Middle frontal gyrus (tissue), 1 donor: ENCODE results near the gene CPNE1.

ENCODE experiments used
- DNase-seq: peaks from one replicate; pipeline ENCODE4 v3.0.0-alpha.2; 2015; ENCODE audit warnings: low spot score; ENCODE audit errors: extremely low spot score

CPNE1 gene

DNA sequence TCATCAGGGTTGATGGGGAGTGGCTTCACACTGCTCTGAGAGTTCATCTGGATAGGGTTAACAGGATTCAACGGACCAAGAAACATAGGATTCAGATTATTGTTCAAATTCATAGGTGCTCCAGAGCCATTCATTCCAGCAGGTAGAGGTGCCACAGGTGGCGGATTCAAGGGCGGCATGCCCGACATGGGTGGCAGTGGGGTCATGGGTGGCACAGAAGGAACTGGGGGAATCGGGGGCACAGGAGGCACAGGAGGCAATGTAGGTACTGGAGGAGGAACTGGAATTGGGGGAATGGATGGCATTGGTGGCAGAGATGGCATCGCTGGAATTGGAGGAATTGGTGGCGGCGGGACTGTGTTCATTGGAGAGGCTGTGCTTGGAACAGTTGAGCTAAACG is 10.3 kb downstream of the CPNE1 start:
- DNase-seq: no peak

DNA sequence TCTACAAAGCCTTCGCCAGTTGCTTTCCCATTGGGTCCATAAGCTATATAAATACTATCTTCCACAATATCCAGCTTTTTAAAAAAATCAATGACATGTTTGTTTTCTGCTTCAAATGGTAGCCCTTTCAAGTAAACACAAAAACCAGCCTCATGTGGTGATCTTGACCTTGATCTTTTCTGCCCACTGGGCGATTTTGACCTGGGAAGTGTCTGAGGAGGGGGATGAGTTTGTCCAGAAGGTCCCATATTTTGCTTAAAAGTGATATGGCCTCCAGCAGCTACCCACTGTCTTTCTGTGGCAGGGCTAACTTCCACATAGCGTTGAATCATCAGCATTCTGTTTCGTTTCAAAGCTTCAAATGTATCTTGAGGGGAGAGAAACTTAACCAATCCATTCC is 10.8 kb downstream of the CPNE1 start:
- no peak for DNase-seq

DNA sequence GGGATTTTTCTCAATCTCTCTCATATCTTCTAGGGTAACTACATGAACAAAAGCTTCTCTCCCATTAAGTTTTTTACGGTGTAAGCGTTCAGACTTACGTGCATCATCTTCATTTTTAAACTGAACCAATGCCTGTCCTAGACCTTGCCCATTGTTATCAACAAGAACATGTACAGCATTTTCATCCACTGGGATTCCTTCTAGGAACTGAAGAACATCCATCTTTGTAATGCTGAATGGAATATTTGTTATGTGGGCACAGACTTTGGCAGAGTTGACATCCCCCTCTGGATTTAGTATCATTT is 11.3 kb downstream of the CPNE1 start:
- no peak for DNase-seq

DNA sequence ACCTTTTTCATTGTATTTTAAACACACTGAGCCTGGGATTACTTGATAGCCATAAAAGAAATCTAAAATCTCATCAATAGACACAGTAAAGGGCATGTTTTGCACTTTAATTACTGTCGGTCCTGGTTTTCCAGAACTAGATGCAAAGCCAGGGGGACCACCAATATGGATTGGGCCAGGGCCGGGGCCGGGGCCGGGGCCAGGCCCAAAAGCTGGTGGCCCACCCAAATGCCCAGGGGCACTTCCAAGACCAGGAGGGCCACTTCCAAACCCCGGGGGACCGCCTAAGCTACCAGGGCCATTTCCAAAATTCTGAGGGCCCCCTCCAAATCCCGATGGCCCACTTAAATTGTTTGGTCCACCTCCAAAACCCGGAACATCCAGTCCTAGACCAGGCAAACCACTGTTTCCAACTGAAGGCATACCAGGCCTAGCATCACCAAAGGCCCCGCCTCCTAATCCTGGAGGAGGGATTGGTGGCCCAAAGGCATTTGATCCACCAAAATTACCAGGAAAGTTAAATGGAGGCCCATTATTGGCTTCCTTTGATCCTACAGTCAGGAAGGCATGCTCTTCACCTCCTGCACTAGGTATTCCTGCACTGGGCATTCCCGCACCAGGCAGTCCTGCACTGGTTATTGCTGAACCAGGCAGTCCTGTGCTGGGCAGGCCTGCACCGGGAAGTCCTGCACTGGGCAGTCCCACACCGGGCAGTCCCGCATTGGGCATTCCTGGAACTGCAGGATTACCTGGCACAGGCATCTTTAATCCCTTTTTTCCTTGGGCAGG is 11.9 kb downstream of the CPNE1 start:
- no peak for DNase-seq

DNA sequence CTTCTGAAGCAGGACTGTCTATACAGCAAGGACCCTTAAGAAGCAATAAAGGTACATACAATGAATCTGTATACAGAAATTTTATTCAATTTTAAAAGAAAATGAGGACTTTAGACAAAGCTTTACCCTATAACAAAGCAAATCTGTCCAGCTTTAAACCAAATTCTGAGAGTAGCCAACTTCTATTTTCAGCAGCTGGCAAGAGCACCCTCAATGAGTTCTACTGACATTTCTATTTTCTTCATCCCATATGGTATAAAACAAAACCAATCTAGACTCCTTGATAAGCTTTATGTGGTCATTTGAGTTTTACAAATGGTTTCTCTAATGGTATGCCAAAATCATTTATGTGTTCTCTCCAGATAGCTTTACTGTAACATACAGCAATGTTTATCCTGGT is 12.7 kb downstream of the CPNE1 start:
- peak; percentile 11 for DNase-seq

DNA sequence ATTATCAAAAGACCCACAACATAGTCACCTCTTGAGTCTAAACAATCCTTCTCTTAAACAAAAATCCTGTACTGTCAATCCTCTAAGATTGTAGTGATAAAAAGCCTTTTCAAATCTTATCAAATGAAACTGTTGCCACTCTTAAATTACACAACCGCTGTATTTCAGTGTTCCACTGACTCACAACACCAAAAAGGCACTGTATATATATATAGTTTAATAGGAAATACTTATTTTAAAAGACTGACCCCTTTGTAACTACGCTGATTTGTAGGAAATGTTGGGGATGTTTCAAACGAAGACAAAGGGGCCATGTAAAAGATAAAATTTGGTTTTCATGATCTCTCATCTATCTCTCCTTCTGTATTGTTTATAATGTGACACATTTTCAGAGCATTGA is 14.1 kb downstream of the CPNE1 start:
- DNase-seq: no peak

DNA sequence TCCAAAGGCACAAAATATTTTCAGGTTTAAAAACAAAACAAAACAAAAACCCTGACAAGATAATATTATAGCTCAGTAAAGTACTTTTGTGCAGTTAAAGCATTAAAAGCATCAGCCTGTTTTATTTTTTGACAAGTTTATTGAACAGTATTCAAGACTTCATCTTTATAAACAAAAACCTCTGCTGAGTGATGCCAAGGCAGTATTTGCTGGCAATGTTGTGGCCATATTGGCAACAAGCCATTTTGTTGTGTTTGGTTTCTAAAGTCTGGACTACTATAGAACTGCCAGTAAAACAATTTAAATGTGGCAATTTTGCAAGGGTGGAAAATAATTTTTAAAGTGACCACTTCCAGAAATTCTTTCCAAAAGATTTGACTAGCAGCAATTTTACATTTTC is 15.9 kb downstream of the CPNE1 start:
- DNase-seq: no peak

DNA sequence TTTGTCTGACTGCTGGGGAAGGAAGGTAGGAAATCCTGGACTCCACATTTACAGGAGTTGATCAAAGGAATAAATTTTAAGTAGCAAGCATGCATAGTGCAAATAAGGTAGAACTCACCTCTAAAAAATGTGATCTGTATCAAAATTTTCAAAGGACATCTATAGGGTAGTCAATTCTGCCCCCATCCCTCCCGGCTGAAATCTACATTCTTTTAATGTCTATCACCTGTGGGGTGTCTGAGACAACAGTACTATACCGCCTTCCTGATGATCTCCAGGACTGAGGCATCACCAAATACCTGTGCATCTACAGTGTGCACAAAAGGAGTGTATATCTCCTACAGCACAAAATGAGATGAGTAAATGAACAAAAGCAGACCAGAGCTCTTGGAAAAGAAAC is 19.9 kb downstream of the CPNE1 start:
- DNase-seq: no peak

DNA sequence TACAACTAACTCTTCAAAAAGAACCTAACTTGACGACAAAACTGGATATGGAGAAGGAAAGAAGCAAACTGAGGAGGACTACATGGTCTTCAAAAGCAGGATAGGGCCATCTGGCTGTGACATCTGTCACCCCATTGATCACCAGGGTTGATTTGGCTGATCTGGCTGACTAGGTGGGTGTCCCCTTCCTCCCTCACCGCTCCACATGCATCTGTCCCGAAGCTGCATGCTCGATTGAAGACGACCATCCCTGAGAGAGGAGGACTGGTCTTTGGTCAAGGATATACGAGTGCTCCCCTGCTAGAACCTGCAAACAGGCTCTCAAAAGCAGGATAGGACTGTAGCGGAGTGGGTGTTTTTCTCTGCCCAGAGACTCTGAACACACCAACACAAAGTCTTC is 21.7 kb downstream of the CPNE1 start:
- no peak for DNase-seq

DNA sequence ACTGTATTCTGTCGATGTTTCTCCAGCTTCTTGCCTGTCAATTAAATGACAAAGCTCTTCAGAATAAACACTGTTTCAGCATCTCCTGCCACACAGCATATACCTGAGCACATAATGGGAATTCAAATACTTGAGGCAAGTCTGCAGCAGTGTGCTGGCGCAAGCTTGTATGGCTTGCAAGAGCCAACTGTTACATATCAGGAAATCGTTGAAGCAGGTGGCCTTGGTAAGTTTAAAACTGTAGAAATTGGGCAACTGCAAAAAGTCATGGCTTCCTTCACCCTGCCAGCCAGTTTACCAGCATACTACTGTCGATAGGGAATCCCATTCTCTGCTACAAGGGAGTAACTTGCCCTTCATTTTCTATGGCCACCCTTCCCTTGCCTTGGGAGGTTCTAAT is 23.0 kb downstream of the CPNE1 start:
- DNase-seq: no peak

DNA sequence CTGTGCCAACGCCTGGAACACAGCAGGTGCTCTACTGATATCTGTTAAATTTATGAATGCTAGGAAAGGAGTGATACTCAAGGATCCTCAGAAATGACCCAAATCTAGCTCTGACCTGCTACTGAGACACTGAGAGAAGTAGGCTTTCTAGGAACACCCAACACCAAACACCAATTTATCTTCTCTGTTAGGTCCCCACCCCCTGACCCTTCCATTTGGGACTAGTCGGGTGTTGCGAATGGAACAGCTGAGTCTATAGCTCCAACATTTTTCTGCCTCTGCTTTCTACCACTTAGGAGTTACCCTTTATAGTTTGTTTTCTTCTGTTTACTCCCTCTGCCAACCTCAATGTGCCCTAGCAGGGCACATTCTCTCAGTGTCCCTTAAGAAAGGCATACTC is 24.0 kb downstream of the CPNE1 start:
- DNase-seq: no peak

DNA sequence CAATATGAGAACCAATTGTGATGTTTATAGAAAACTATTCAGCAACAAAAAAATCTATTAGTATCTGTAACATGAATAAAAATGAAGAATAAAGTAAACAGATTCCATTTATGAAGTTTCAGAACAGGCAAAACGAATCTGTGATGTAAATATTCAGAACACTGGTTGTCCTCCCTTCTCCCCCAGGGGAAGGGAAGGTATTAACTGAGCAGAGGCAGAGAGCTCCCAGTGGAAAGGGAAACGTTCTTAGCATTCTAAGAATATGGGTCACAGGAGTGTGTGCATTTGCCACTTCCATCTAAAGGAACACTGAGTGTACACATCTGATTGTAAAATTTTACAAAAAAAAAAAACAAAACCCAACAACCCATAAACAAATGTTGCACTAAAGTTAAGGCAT is 25.9 kb downstream of the CPNE1 start:
- no peak for DNase-seq

DNA sequence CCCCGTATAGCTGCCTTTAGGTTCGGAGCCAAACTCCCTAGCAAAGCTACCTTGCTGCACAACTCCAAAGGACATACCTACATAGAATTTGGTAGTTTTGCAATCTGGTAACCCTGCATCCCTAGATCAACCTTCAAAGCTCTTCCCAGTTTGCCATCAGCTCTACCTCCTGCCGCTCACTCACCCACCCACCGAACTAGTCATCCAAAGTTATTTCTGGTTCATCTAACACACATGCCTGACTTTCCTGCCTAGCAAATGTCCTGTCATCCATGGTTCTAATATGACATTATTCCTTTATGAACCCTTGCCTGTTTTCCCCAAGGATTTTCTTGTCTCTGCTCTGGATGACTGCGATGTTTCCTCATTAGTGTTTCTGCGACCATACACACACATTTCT is 27.4 kb downstream of the CPNE1 start:
- no peak for DNase-seq

DNA sequence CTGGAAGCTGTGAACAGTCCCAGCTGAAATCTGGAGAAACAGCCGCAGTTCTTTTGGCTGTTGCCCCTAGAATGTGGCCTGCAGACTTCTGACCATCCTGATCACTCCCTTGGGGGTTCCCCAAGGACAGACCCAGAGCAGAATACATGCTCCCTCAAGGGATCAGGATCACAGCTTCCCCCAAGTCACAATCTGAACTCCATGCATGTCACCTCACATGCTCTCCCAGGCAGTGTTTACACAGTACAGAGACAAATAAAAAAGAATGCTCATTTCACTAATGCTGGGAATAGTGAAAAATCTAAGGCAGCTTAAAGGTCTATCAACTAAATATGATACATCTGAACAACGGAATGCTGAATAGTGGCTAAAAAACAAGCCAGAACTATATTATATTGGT is 28.6 kb downstream of the CPNE1 start:
- no peak for DNase-seq

DNA sequence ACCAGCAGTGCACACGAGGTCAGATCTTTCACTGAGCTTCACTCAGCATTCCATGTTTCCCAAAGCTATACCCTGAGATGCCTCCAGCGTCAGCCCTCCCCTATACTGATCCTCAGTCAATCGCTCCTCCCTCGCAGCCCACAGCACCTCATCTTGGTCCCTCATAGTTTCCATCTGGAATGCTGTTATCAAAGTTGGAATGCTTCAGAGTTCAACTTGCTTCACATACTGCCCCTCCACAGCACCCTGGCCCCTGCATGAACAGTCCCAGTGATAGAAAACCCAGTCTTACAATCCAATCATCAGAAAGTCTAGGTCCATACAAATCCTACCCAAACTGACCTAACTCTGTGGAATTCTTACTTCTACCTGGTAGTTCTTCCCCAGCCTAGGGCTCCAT is 29.0 kb downstream of the CPNE1 start:
- no peak for DNase-seq

DNA sequence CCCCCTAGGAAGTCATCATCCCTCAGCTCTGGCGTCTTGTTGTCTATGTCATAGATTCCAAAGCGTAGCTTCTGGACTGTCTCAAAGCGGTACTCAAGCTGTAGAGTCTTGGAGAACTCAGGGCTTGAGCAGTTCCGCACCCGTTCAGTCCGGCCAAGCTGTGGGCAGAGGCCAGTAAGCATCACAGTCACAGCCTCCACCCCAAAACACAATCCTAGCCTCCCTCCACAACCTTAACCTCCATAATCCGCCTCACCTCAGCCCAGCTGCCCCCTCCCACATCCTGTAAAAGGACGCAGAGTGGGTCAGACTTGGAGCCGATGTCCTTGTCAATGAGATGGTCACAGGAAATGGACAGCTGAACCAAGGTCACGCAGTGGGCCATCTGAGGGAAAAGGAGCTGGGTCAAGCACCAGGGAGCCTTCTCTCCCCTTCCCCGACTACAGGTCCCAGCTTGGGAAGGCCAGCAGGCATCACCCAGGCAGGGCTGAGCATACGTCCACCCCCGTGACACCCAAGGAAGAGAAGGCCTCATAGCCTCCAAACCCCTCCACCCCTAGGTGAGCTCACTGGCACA is 32.1 kb downstream of the CPNE1 start:
- no peak for DNase-seq

DNA sequence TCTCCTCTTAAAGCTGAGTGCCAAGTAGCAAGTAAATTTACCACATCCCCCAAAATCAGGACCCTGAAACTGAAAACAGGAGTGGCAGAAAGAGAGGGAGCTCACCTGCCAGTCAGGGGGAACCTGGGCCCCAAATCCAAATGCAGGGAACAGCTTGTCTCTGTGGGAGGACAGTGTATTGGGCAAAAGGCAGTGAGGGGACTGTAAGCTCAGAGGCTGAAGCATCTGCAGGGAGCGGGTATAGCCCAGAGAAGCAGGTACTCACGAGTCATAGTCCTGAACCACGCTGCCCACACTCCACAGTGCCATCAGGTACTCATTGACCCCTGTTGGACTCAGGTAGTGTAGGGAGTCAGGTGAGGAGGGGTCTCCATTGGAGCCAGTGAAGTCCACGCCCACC is 34.1 kb downstream of the CPNE1 start:
- no peak for DNase-seq

DNA sequence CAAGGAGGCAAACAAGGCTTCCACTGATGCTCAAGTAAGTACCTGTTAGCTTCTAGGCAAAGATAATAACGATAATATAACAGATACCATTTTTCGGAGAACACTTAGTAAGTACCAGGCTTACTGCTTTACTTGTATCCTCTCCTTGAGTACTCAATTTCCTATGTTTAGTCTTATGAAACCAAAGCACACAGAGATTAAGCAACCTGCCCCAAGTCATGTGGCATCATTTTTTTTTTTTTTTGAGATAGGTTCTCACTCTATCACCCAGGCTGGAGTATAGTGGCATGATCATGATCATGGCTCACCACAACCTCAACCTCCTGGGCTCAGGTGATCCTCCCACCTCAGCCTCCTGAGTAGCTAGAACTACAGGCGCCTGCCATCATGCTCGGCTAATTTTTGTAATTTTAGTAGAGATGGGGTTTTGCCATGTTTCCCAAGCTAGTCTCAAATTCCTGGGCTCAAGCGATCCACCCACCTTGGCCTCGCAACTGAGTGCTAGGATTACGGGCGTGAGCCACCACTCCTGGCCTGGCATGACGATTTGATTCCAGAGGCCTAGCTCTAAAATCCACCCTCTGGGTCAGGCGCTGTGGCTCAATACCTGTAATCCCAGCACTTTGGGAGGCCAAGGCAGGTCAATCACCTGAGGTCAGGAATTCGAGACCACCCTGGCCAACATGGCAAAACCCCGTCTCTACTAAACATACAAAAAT is 35.1 kb downstream of the CPNE1 start:
- no peak for DNase-seq

DNA sequence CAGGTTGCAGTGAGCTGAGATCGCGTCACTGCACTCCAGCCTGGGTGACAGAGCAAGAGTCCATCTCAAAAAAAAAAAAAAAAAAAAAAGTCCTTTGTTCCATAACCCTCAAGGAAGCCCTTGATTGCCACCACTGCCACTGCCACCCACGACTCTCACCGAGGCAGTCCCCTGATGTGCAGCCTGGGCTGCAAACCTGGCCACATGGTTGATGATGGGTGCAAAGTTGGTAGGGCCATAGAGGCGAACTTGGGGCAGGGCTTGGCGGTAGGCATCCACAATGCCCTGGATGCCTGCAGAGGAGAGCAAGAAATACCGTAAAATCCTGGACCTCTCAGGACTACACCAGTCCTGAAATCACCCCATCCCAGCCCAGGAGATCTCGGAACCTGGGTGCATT is 37.6 kb downstream of the CPNE1 start:
- DNase-seq: no peak

DNA sequence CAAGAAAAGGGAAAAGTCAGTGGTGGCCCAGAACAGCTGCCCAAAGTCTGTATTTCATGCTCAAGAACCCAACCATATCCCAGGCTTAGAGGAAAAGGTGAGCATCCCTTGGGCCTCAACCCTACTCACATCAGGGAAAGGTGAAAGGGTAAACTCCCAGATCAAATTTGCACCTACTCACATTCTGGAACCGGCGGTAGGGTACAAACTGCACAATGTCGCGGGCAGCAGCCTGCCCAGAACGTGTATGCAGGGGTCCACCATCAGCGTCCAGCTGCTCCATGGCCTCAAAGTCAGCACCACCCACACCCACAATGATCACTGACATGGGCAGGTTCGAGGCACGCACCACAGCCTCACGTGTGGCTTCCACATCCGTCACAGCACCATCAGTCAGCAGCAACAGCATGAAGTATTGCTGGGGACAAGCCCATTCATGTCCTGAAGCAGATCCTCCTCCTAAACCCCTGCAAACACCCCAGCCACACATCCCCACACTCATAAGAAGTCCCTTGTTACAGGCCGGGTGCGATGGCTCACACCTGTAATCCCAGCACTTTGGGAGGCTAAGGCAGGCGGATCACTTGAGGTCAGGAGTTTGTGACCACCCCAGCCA is 38.2 kb downstream of the CPNE1 start:
- no peak for DNase-seq

DNA sequence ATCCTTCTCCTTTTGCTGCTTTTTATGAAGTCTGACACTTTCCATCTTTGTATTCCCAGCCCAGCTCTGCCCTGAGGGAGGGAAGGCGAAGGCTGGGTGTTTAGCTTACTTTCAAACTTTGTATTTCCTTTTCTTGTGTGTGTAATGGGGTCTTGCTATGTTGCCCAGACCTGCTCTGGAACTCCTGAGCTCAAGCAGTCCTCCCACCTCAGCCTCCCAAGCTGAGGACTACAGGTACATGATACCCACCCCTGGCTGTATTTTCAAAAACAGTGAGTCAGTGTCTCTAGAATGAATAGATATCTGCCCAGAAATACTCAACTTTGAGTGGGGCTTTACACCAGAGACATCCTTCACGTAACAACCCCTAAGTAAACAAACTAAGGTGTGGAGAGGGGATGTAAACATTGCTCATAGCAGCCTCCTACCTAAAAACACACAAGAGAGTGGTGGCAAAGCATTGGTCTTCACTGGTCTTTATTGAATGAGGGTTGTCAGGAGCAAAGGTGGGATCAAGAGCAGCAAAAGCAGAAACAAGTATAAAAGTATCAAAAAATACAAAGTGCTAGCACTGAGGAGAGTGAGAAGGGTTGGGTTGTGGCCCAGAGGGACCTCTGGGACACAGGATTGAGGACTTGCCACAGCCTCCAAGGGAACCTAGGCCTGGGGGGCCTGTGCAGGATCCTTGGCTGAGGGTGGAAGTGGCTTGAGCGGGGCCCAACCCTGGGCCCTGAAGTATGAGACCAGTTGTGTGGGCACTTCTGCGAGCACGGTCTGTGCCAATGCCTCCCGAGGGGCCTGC is 38.9 kb downstream of the CPNE1 start:
- no peak for DNase-seq

DNA sequence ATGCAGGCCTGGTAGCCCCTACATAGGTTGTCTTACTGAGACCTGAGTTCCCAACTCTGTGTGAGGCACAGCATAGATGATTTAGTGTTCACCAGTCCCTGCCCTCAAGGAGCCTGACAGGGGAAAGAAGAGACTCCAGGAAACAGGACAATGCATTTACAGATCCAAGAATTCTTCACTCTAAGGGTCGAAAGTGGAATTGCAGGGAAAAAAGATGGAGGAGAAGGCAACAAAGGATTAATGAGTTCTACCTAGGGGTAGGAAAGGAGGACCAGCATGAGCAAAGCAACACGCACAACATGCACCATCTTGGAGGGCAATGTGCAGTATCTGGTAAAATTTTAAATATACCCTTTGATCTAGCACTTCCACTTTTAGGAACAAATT is 43.1 kb downstream of the CPNE1 start:
- DNase-seq: no peak
